ENCODE data around the gene MOB3C.

The MOB3C gene

DNA sequence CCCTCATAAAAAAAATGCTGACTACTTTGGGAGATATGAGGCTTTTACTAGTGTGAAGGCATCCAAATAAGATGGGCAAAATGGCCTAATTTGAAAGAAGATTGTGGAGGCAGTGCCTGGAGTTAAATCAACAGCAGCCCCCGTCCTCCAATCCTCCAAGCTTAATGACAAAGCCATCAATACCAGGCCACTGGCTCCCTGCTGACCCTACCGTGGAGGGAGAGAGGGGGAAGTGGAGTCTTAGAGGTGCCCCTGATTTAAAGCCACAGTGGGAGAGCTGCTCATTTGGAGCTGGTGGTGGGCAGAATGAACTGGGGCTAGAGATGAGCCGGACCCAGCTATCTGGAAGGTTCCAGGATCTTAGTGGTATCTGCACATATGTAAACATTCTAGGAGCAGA is 40.8 kb downstream of the MOB3C start:
- no peak for DNase-seq (ENCODE audit: low read depth, low spot score)

- DNase-seq (ENCODE audit: low read depth, low spot score), result no peak
These were observed 41.3 kb downstream of the MOB3C start for GRCh38 chr1:46575300-46575699.

DNA sequence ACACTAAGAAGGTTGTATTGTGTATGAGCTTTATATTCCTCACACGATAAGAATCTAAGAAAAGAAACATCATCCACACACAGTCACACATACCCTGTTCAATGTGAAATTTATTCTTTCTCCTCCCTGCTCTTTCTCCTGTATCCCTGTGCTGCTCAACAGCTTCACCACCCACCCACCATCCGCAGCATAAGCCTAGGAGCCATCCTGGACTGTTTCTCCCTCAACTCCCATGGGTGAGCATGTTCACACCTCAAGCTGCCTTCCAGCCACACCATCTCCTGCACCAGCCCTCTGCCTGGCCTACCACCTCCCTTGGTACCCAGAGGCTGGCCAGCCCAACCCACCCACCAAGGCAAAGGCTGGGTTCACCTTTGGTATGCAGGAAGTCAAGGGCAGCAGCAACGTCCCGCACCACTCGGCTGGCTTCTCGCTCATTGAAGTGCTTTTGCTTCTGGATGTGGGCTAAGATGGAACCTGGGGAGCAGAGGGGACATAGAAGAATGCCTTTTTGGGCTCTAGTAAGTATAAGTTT is 44.9 kb downstream of the MOB3C start:
- no peak for DNase-seq (ENCODE audit: low read depth, low spot score)

- DNase-seq (ENCODE audit: low read depth, low spot score), result no peak
These were observed 46.5 kb downstream of the MOB3C start for GRCh38 chr1:46569884-46570725.

DNA sequence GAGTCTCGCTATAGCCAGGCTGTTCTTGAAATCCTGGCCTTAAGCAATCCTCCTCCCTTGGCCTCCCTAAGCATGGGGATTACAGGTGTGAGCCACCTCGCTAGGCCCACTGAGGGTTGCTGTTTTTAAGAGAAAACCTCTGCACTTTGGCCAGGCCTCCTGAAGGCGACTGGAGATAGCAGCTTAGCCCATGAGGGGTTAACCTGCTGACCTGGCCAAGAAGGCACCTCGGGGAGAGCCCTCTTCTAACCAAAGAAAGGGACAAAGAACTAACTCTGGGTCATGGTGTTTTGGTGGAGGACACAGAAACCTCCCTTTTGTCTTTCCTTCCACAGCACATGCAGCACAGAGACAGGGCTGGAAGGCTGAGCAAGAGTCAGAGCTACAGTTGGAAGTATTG is 47.5 kb downstream of the MOB3C start:
- no peak for DNase-seq (ENCODE audit: low read depth, low spot score)

GRCh38 chr1:46568461-46568891 is 48.1 kb downstream of the MOB3C start:
- DNase-seq (ENCODE audit: low read depth, low spot score), result no peak

- no peak for DNase-seq (ENCODE audit: low read depth, low spot score)
These were observed 53.3 kb downstream of the MOB3C start for GRCh38 chr1:46563341-46563740.

GRCh38 chr1:46562498-46562897 is 54.1 kb downstream of the MOB3C start:
- no peak for DNase-seq (ENCODE audit: low read depth, low spot score)

GRCh38 chr1:46558966-46559365 is 57.6 kb downstream of the MOB3C start:
- no peak for DNase-seq (ENCODE audit: low read depth, low spot score)

- no peak for DNase-seq (ENCODE audit: low read depth, low spot score)
These were observed 58.3 kb downstream of the MOB3C start for GRCh38 chr1:46558141-46558963.
